Skeletal muscle tissue (tissue), 4 donors: ENCODE measurements around the gene GFPT2. TPM values are rescaled to one million over a fixed set of nuclear protein-coding genes. Genes with fewer than 3 reads are reported as not detected.

ENCODE experiments used
- H3K27ac ChIP-seq: one replicate; pipeline ENCODE4 v1.7.0; 2013; ENCODE audit warnings: mild to moderate bottlenecking, low read depth, low read length, inconsistent platforms
- H3K27me3 ChIP-seq, 3 donors: one replicate each; pipeline ENCODE4 v1.7.0; 2013; ENCODE audit warnings: low read length in 3 of 3; ENCODE audit not compliant: control insufficient read depth in 3 of 3, insufficient read depth in 3 of 3
- H3K36me3 ChIP-seq, 3 donors: one replicate each; pipeline ENCODE4 v1.7.0; 2013; ENCODE audit warnings: low read length in 3 of 3; ENCODE audit not compliant: control insufficient read depth in 3 of 3, insufficient read depth in 3 of 3
- H3K4me1 ChIP-seq, 3 donors: one replicate each; pipeline ENCODE4 v1.7.0; 2013; ENCODE audit warnings: low read length in 3 of 3, mild to moderate bottlenecking in 3 of 3; ENCODE audit not compliant: control insufficient read depth in 3 of 3, insufficient read depth in 3 of 3
- H3K4me3 ChIP-seq, 3 donors: one replicate each; pipeline ENCODE4 v1.7.0; 2013; ENCODE audit warnings: low read length in 3 of 3
- H3K9ac ChIP-seq, 3 donors: one replicate each; pipeline ENCODE4 v1.7.0; 2013; ENCODE audit warnings: low read length in 3 of 3, mild to moderate bottlenecking in 3 of 3, moderate library complexity in 2 of 3, low read depth in 1 of 3
- H3K9me3 ChIP-seq, 3 donors: one replicate each; pipeline ENCODE4 v1.7.0; 2013; ENCODE audit warnings: low read length in 3 of 3; ENCODE audit not compliant: control insufficient read depth in 3 of 3
- total RNA-seq: library from RNA; depleted of rRNA; stranded (reverse); fragments of >200 nt; gene quantifications from one replicate; pipeline ENCODE4 v1.2.3, GENCODE V29; 2014
- donor health status: Osteomylitis.

GFPT2 gene
- total RNA-seq, 1 donor from 2014 or later = 9.9 TPM

DNA sequence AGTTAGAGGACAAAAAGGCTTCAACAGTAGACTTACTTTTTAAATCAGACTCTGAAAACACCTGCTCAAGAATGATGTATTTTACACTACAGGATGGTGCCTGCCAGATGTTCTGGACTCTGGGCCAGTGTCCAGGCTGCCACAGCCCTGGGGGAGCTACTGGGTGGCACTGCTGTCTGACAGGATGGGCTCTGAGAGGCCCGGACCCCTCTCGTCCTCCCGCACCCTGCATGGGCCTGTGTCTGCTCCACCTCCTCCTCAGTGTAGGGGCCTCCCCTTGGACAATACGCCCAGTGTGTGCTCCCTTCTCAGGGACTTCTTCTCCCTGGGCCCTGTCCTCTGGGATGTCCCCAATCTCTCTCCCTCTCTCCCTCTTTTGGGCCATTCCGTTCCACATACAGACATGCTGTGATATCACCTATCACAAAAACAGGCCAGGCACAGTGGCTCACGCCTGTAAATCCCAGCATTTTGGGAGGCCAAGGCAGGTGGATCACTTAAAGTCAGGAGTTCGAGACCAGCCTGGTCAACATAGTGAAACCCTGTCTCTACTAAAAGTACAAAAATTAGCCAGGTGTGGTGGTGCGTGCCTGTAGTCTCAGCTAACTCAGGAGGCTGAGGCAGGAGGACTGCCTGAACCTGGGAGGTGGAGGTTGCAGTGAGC lies 23.4 kb downstream of the GFPT2 start:
- Histone ChIP-seq H3K27ac (peak overlapping the region; percentile 56), H3K4me1 (peaks cover 3 to 6% (median 4%) of the 10 kb centered on the region in 3 donors), H3K9ac (no peak overlapping the region), H3K9me3 (no peaks in the 10 kb centered on the region), H3K27me3 (peaks cover 0 to 8% (median 1%) of the 10 kb centered on the region in 3 donors), H3K4me3 (no peak overlapping the region), H3K36me3 (no peaks in the 10 kb centered on the region)

DNA sequence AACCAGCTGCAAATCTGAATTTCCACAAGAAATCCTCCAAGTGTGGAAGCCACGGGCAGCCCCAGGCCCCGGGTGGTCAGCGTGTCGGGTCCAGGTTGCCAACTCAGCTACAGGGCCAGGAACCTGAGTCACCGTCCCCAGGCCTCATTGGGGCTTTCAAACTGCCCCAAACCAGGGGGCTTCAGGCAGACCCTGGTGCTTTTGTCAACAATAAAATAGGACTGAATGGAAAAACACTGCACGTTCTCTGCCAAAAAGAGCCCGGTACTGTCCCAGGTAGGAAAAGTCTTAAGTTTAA lies 24.0 kb downstream of the GFPT2 start:
- no peak overlapping the region for H3K9ac ChIP-seq
- peaks cover 2 to 4% (median 3%) of the 10 kb centered on the region in 3 donors for H3K4me1 ChIP-seq
- H3K36me3 ChIP-seq = no peaks in the 10 kb centered on the region
- H3K27ac ChIP-seq = no peak overlapping the region
- H3K9me3 ChIP-seq = no peaks in the 10 kb centered on the region
- peaks cover 0 to 2% (median 0%) of the 10 kb centered on the region in 3 donors for H3K27me3 ChIP-seq
- H3K4me3 ChIP-seq = no peak overlapping the region

DNA sequence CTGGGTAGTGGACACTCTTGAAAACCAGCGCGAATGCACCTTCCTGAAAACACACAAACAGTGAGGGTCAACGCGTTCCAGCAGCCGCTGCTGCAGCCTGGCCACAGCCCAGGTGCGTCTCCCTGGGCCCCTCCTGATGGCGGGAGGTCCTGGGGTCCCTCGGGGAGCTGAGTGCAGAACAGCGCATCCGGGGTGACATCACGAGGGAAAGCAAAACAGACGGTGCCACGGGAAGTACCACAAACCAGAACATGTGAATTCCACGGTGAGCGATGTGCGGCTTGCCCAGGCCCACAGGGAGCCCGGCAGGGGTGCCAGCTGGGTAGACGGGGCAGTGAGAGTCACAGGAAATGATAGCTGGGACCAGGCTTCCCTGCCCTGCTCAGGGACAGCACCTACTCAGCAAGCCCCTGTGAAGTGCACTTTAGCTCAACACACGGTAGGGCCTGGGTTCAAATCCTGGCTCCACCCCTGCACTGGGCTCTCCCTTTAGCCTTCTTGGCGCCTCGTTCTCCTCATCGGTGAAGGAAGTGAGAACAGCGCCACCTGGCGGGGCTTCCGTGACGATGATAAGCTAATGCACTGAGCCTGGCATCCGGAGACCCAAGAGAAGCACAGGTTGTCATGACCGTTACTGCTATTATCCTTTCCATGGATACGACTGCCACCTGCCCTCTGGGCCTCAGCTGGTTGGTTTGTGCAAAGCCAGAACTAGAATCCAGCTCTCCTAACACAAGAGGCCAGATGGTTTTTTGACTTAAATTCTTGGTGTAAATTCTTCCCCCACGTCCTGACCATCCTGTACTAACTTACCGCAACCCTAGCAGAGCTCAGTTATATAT lies 24.6 kb downstream of the GFPT2 start:
- H3K4me1 ChIP-seq = peaks cover 0 to 4% (median 3%) of the 10 kb centered on the region in 3 donors
- no peak overlapping the region for H3K27ac ChIP-seq
- no peaks in the 10 kb centered on the region for H3K36me3 ChIP-seq
- no peak overlapping the region for H3K9ac ChIP-seq
- no peaks in the 10 kb centered on the region for H3K9me3 ChIP-seq
- H3K4me3 ChIP-seq = no peak overlapping the region
- H3K27me3 ChIP-seq = no peaks in the 10 kb centered on the region

DNA sequence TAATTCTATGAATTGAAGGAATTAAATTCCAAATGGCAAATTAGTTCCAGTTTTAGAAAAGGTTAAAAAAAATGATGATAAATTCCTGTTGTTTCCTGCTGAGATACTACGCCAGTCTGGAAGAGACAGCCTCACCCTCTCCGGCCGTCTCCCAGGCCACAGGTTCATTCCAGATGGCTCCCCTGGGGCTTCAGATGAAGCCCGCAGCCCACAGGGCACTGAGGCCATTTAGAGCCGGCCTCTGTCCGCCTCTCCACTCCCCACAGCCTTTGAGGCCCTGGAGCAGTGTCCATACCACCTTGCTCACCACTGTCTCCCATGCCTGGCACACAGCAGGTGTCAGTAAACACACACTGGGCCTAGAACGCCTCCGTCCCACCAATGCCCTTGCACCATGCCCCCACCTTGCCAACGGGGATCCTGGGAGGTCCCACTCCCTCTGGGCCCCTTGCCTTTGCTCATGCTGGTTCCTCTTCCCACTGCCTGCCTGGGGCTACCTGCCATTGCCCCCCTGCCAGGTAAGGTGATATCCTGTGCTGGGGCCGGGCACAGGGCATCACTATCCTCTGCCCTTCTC lies 26.1 kb downstream of the GFPT2 start:
- Histone ChIP-seq H3K4me3 (no peak overlapping the region), H3K27ac (no peak overlapping the region), H3K9ac (no peak overlapping the region), H3K4me1 (peaks cover 0 to 4% (median 3%) of the 10 kb centered on the region in 3 donors), H3K9me3 (no peaks in the 10 kb centered on the region), H3K27me3 (no peaks in the 10 kb centered on the region), H3K36me3 (no peaks in the 10 kb centered on the region)

DNA sequence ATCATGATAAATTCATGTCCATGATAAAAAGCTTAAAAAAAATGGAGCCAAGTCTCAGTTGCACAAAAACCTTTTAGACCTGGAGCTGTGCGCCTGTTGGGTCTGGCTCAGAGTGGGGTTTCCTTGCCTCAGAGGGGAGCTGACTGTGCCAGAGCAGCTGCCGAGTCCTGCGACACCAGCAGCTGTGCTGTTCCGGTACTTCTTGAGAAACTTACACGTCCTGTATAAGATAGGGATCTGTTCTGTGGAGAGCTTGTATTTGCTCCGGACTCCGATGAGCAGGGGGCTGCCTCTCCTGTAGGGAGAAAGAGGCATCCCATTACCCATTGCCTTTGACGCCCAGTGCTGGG lies 28.6 kb downstream of the GFPT2 start:
- Histone ChIP-seq H3K9me3 (no peaks in the 10 kb centered on the region), H3K36me3 (no peaks in the 10 kb centered on the region), H3K4me3 (no peak overlapping the region), H3K9ac (no peak overlapping the region), H3K27me3 (no peaks in the 10 kb centered on the region), H3K4me1 (no peaks in the 10 kb centered on the region), H3K27ac (no peak overlapping the region)

DNA sequence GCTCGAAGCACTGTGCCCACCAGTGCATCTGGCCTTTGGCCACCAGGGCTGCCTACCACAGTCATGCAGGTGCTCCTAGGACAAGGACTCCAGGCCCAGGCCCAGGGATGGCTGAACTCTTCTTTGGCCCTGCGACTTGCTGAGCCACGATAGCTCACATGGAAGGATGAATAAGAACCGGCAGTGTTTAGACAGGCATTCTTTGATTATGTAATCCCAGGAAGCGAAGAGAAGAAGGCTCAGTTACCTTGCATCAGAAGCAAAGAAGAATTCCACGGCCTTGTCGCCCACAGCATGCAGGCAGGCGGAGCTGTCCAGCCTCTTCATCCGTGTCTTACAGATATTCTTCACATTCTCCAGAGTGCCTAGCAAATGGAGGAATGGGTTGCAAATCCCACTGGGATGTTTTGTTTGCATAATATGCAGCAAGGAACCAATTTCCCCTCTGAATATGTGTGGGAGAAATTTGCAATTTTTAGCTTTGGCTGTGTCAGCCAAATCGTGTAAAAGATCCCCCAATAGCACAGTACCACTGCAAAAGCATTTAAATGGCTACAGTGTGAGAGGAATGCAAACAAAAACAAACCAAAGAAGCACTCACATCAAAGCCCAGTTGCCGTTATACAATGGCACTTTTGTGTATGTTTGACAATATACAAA lies 29.1 kb downstream of the GFPT2 start:
- H3K27ac ChIP-seq = no peak overlapping the region
- H3K27me3 ChIP-seq = no peaks in the 10 kb centered on the region
- H3K9ac ChIP-seq = no peak overlapping the region
- H3K4me3 ChIP-seq = no peak overlapping the region
- H3K4me1 ChIP-seq = no peaks in the 10 kb centered on the region
- H3K36me3 ChIP-seq = no peaks in the 10 kb centered on the region
- H3K9me3 ChIP-seq = no peaks in the 10 kb centered on the region

DNA sequence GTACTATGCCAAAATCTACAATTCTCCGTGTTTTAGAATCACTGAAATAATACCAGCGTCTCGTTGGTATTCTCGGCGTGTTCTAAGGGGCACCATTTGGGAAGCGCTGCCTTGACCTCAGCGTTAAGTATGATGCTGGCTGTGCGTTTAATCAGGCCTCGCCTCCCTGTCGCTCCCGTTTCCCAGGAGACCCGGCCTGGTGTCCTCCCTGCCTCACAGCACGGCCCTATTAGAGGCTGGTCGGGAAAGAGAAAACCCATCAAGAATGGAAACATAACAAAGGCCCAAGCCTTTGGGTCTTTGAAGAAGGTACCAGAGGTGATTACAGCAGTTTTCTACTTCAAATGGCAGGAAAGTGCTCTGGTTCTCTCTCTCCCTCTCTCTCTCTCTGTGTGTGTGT lies 30.0 kb downstream of the GFPT2 start:
- no peaks in the 10 kb centered on the region for H3K9me3 ChIP-seq

DNA sequence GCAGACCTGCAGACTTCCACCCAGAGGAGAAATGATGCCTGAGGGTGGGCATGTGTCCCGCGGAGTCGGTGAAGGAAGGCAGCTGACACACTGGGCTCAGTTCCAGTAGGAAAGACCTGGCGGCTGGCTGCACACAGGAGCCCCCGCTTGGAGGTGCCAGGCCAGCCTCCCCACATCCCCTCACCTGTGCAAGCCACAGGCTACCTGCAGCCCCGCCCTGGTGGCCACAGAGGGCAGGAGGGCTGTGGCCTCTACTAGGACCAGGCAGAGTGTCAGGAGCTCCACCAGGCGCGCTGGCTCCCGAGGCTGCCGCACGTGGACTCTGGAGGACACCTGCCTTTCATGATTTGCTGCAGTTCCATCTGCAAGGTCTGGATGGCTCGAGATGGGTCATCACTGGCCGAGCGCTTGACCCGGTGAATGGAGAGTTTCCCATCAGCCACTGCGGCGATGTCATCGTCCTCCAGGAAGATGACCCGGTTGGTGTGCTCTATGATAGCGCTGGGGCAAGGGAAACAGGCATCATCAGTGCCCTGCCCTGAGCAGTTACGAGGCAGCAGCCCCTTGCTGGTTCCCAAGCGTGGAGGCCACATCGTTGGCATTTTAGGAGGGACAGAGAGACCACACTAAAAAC lies 34.6 kb downstream of the GFPT2 start:
- Histone ChIP-seq H3K9me3 (no peaks in the 10 kb centered on the region), H3K4me1 (no peaks in the 10 kb centered on the region), H3K36me3 (no peaks in the 10 kb centered on the region), H3K27ac (no peak overlapping the region), H3K4me3 (no peak overlapping the region), H3K27me3 (peaks cover 0 to 5% (median 0%) of the 10 kb centered on the region in 3 donors), H3K9ac (no peak overlapping the region)

More for the DNA sequence above, 30.0 kb downstream of the GFPT2 start:
- Histone ChIP-seq H3K4me3 (no peak overlapping the region), H3K36me3 (no peaks in the 10 kb centered on the region), H3K27me3 (no peaks in the 10 kb centered on the region), H3K4me1 (no peaks in the 10 kb centered on the region), H3K27ac (no peak overlapping the region), H3K9ac (no peak overlapping the region)

DNA sequence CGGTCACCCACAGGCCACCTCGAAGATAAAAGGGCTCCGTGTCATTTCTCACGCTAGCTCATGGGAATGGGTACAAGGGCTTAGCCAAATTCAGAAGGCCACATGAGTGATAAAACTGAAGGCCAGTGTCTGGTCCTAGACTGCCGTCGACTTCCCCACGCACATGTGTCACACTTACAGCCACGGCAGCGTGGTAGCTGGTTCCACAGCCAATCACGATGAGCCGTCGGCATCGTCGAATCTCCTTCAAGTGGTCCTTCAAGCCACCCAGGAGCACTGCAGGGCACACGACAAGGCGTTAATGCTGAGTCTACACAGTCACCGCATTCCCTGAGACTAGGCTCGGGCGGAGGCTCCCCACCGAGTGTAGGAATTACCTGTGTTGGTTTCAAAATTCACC lies 36.5 kb downstream of the GFPT2 start:
- Histone ChIP-seq H3K4me3 (no peak overlapping the region), H3K9me3 (no peaks in the 10 kb centered on the region), H3K27ac (no peak overlapping the region), H3K4me1 (no peaks in the 10 kb centered on the region), H3K27me3 (peaks cover 0 to 5% (median 0%) of the 10 kb centered on the region in 3 donors), H3K9ac (no peak overlapping the region), H3K36me3 (no peaks in the 10 kb centered on the region)
